ENCODE data around the gene AKT2. TPM values are rescaled to one million over a fixed set of nuclear protein-coding genes. Genes with fewer than 3 reads are reported as not detected.

Gene AKT2
- total RNA-seq, 3 donors from 2014 or later (not counting 1 experiment from before 2014, with no cell fraction given): 234 to 292 (median 261) TPM

GRCh38 chr19:40303765-40304164, 18.6 kb upstream of the AKT2 start:
- ATAC-seq: no peak
- peaks cover 5% of the 10 kb centered on the region in 2 donors for H3K4me1 Mint-ChIP-seq
- no peak overlapping the region for H3K4me3 Mint-ChIP-seq
- no peak for TF ChIP-seq CTCF (IDR thresholded peaks at IDR 0.05)
- Histone ChIP-seq H3K27ac (ENCODE audit: low read length) (no peak overlapping the region), H3K4me1 (ENCODE audit: control insufficient read depth, insufficient read depth, low read length) (no peaks in the 10 kb centered on the region), H3K9me3 (ENCODE audit: control insufficient read depth, insufficient read depth, low read length) (no peaks in the 10 kb centered on the region), H3K36me3 (ENCODE audit: control insufficient read depth, insufficient read depth, low read length) (no peaks in the 10 kb centered on the region), H3K27me3 (ENCODE audit: control insufficient read depth, insufficient read depth, low read length) (no peaks in the 10 kb centered on the region), H3K4me3 (ENCODE audit: low read length) (no peak overlapping the region)
- DNase-seq: no peak
- H3K36me3 Mint-ChIP-seq: no peaks in the 10 kb centered on the region
- intact Hi-C loops (cut with micrococcal nuclease): no loop called here
- H3K9me3 Mint-ChIP-seq: no peaks in the 10 kb centered on the region
- 92% methylated on average over 2 of the region's 2 CpGs for WGBS (ENCODE audit: insufficient coverage)
- no peaks in the 10 kb centered on the region for H3K27me3 Mint-ChIP-seq (ENCODE audit: low read depth in 2 of 2)
- H3K27ac Mint-ChIP-seq: no peak overlapping the region

DNA sequence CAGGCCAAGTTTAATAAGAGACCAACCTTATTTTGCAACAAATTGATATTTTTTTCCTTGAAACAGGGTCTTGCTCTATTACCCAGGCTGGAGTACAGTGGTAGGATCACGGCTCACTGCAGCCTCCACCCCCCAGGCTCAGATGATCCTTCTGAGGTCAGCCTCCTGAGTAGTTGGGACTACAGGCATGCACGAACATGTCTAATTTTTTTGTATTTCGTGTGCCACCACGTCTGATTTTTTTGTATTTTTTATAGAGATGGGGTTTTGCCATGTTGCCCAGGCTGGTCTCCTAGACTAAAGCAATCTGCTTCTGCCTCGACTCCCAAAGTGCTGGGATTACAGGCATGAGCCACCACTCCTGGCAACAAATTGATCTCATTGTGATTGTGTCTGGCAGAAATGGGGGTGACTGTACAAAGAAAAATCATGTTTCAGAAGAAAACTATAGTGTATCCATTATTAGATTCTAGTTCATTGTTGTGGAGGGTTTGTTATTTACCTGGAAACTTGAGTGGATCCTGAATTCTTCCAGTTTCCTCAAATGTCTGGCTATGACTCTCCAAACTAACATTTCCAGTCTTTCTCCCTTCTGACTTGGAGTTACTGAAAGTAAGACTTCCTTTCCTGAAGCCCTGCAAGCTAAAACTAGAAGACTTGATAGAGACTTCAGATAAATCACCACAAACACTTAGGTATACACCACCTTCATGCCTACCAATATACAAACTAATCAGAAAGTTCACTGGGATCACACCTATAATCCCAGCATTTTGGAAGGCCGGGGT, 17.3 kb upstream of the AKT2 start:
- TF ChIP-seq CTCF (IDR thresholded peaks at IDR 0.05): no peak
- Histone ChIP-seq H3K4me1 (ENCODE audit: control insufficient read depth, insufficient read depth, low read length) (no peaks in the 10 kb centered on the region), H3K27ac (ENCODE audit: low read length) (no peak overlapping the region), H3K9me3 (ENCODE audit: control insufficient read depth, insufficient read depth, low read length) (no peaks in the 10 kb centered on the region), H3K4me3 (ENCODE audit: low read length) (no peak overlapping the region), H3K27me3 (ENCODE audit: control insufficient read depth, insufficient read depth, low read length) (no peaks in the 10 kb centered on the region), H3K36me3 (ENCODE audit: control insufficient read depth, insufficient read depth, low read length) (no peaks in the 10 kb centered on the region)
- no peaks in the 10 kb centered on the region for H3K36me3 Mint-ChIP-seq
- no peak for ATAC-seq
- H3K4me3 Mint-ChIP-seq: no peak overlapping the region
- intact Hi-C loops (cut with micrococcal nuclease): no loop called here
- 91% methylated on average over 6 of the region's 6 CpGs for whole genome bisulfite sequencing (ENCODE audit: insufficient coverage)
- H3K27ac Mint-ChIP-seq: no peak overlapping the region
- DNase-seq: no peak
- no peaks in the 10 kb centered on the region for H3K27me3 Mint-ChIP-seq (ENCODE audit: low read depth in 2 of 2)
- peaks cover 5% of the 10 kb centered on the region in 2 donors for H3K4me1 Mint-ChIP-seq
- H3K9me3 Mint-ChIP-seq: no peaks in the 10 kb centered on the region

- Mint-ChIP-seq H3K4me3 (no peak overlapping the region), H3K36me3 (no peaks in the 10 kb centered on the region), H3K4me1 (peaks cover 5% of the 10 kb centered on the region in 2 donors), H3K27me3 (ENCODE audit: low read depth in 2 of 2) (no peaks in the 10 kb centered on the region), H3K9me3 (no peaks in the 10 kb centered on the region), H3K27ac (no peak overlapping the region)
- DNase-seq: no peak
- H3K9me3 ChIP-seq (ENCODE audit: control insufficient read depth, insufficient read depth, low read length): no peaks in the 10 kb centered on the region
- H3K27ac ChIP-seq (ENCODE audit: low read length): no peak overlapping the region
- H3K4me3 ChIP-seq (ENCODE audit: low read length): no peak overlapping the region
- intact Hi-C loops (cut with micrococcal nuclease): no loop called here
- H3K36me3 ChIP-seq (ENCODE audit: control insufficient read depth, insufficient read depth, low read length): no peaks in the 10 kb centered on the region
- H3K4me1 ChIP-seq (ENCODE audit: control insufficient read depth, insufficient read depth, low read length): no peaks in the 10 kb centered on the region
- WGBS (ENCODE audit: insufficient coverage): 84% methylated on average over 3 of the region's 4 CpGs
- no peak for ATAC-seq
- TF ChIP-seq CTCF (IDR thresholded peaks at IDR 0.05): no peak
- no peaks in the 10 kb centered on the region for H3K27me3 ChIP-seq (ENCODE audit: control insufficient read depth, insufficient read depth, low read length)
Measured at GRCh38 chr19:40300668-40301067, 15.5 kb upstream of the AKT2 start.

DNA sequence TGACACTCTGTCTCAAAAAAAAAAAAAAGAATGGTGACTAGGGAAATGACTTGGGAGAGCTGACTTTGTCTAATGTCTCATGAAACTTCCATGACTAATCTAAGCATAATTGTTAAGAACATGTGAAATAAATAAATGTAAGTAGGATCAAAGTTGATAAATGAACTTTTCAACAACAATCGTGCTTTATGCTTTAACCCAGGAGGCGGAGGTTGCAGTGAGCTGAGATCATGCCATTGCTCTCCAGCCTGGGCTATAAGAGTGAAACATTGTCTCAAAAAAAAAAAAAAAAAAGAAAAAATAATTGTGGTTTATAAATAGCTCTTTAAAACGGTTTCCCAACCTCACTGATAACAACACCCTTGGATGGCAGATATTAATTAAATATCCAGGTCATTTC, 12.9 kb upstream of the AKT2 start:
- intact Hi-C loops (cut with micrococcal nuclease): no loop called here
- Mint-ChIP-seq H3K27me3 (ENCODE audit: low read depth in 2 of 2) (no peaks in the 10 kb centered on the region), H3K27ac (no peak overlapping the region), H3K9me3 (no peaks in the 10 kb centered on the region), H3K4me1 (no peaks in the 10 kb centered on the region), H3K36me3 (no peaks in the 10 kb centered on the region), H3K4me3 (no peak overlapping the region)
- Histone ChIP-seq H3K4me3 (ENCODE audit: low read length) (no peak overlapping the region), H3K4me1 (ENCODE audit: control insufficient read depth, insufficient read depth, low read length) (no peaks in the 10 kb centered on the region), H3K36me3 (ENCODE audit: control insufficient read depth, insufficient read depth, low read length) (no peaks in the 10 kb centered on the region), H3K27me3 (ENCODE audit: control insufficient read depth, insufficient read depth, low read length) (no peaks in the 10 kb centered on the region), H3K27ac (ENCODE audit: low read length) (no peak overlapping the region), H3K9me3 (ENCODE audit: control insufficient read depth, insufficient read depth, low read length) (no peaks in the 10 kb centered on the region)
- DNase-seq (no peak), ATAC-seq (no peak)
- WGBS (ENCODE audit: insufficient coverage): 100% methylated on average over 2 of the region's 3 CpGs
- TF ChIP-seq CTCF (IDR thresholded peaks at IDR 0.05): no peak
